Osteocyte (in vitro differentiated cells): ENCODE data around the gene REEP6. TPM values are rescaled to one million over a fixed set of nuclear protein-coding genes. Genes with fewer than 3 reads are reported as not detected.

Source experiments
- DNase-seq: peaks from one replicate; pipeline ENCODE4 v3.0.0; 2021; ENCODE audit warnings: mixed read lengths; ENCODE audit not compliant: unreplicated experiment; ENCODE audit errors: extremely low spot score
- H3K27ac Mint-ChIP-seq: one replicate; pipeline ENCODE4 v1.8.0; 2021; ENCODE audit warnings: mild to moderate bottlenecking, mixed read lengths; ENCODE audit not compliant: unreplicated experiment
- H3K27me3 Mint-ChIP-seq: one replicate; pipeline ENCODE4 v1.8.0; 2021; ENCODE audit warnings: mixed read lengths; ENCODE audit not compliant: unreplicated experiment
- H3K36me3 Mint-ChIP-seq: one replicate; pipeline ENCODE4 v1.8.0; 2021; ENCODE audit warnings: mixed read lengths; ENCODE audit not compliant: unreplicated experiment
- H3K4me1 Mint-ChIP-seq: one replicate; pipeline ENCODE4 v1.8.0; 2021; ENCODE audit warnings: mixed read lengths; ENCODE audit not compliant: unreplicated experiment
- H3K4me3 Mint-ChIP-seq: one replicate; pipeline ENCODE4 v1.8.0; 2021; ENCODE audit warnings: mild to moderate bottlenecking, moderate library complexity, mixed read lengths; ENCODE audit not compliant: unreplicated experiment
- H3K9me3 Mint-ChIP-seq: one replicate; pipeline ENCODE4 v1.8.0; 2021; ENCODE audit warnings: mixed read lengths; ENCODE audit not compliant: unreplicated experiment
- total RNA-seq: library from RNA; stranded (reverse); gene quantifications from 2 replicates; pipeline ENCODE4 v1.2.1, GENCODE V29; 2021
- TF ChIP-seq, protein P1 (sequence below): fragments of 200-600 bp; sonication (generic); IDR thresholded peaks from 2 replicates; pipeline ENCODE4 v1.5.0; 2021; ENCODE audit warnings: antibody characterized with exemption, mild to moderate bottlenecking, moderate library complexity

Gene REEP6
- total RNA-seq, 1 donor from 2014 or later, result 4.1 TPM

DNA sequence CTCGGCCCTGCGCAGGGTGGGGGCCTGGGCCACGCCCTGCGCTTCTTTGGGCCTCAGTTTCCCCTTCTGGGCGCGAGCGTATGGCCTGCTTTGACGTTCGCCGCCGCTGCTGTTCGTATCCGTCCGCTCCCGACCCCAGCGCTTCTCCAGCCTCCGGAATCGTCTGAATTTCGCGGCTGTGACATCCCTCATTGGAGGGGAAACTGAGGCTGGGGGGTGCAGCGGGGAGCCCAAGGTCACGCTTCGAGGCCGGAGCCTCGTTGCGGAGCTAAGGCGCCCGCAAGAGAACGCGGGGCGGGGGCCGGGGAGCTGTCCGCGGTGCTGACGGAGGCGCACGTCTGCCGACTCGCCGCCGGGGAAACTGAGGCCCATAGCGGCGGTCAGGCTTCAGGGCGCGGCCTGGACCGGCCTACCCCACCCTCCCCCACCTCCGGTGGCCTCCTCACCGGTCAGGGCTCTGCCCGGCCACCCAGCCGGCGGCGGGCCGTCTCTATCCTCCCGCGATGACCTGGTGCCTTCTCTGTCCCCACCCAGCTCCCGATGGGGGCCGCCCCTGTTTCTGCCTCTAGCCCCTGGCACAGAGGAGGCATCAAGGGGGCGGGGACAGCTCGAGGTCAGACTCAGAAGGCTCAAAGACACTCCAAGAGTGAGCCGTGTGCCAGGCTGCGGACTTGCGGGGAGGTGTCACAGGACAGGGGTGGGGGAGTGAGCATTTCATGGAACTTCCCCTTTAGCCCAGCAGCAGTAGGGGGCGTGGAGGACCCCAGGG, 44.1 kb upstream of the REEP6 start:
- no peak overlapping the region for H3K27ac Mint-ChIP-seq
- peaks cover 34% of the 10 kb centered on the region for H3K27me3 Mint-ChIP-seq
- TF ChIP-seq, protein P1, sequence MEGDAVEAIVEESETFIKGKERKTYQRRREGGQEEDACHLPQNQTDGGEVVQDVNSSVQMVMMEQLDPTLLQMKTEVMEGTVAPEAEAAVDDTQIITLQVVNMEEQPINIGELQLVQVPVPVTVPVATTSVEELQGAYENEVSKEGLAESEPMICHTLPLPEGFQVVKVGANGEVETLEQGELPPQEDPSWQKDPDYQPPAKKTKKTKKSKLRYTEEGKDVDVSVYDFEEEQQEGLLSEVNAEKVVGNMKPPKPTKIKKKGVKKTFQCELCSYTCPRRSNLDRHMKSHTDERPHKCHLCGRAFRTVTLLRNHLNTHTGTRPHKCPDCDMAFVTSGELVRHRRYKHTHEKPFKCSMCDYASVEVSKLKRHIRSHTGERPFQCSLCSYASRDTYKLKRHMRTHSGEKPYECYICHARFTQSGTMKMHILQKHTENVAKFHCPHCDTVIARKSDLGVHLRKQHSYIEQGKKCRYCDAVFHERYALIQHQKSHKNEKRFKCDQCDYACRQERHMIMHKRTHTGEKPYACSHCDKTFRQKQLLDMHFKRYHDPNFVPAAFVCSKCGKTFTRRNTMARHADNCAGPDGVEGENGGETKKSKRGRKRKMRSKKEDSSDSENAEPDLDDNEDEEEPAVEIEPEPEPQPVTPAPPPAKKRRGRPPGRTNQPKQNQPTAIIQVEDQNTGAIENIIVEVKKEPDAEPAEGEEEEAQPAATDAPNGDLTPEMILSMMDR, result no peak
- no peak for DNase-seq
- peaks cover 28% of the 10 kb centered on the region for H3K4me1 Mint-ChIP-seq
- no peaks in the 10 kb centered on the region for H3K9me3 Mint-ChIP-seq
- H3K36me3 Mint-ChIP-seq, result peaks cover 5% of the 10 kb centered on the region
- H3K4me3 Mint-ChIP-seq, result peak overlapping the region; percentile 40

DNA sequence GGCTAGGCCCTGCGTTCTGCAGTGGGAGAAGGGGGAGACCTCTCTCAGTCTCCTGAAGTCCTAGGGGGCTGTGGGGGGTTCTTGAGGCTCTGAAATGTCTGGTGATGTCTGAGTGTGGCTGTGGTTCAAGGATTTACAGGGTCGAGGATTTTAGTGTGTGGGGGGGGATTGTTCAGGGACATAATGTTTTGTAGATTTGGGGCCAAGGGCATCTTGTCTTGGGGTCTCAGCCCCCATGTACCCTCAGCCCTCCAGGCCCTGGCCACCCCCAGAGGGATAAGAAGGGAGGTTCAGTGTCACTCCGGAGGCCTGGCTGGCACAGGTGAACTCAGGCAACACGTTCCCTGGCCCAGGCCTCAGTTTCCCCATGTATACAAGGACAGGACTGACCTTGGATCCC, 43.5 kb upstream of the REEP6 start:
- TF ChIP-seq, protein P1, result no peak
- no peaks in the 10 kb centered on the region for H3K36me3 Mint-ChIP-seq
- H3K4me3 Mint-ChIP-seq, result peak overlapping the region; percentile 40
- no peak overlapping the region for H3K27ac Mint-ChIP-seq
- no peak for DNase-seq
- peaks cover 25% of the 10 kb centered on the region for H3K4me1 Mint-ChIP-seq
- peaks cover 36% of the 10 kb centered on the region for H3K27me3 Mint-ChIP-seq
- H3K9me3 Mint-ChIP-seq, result no peaks in the 10 kb centered on the region

DNA sequence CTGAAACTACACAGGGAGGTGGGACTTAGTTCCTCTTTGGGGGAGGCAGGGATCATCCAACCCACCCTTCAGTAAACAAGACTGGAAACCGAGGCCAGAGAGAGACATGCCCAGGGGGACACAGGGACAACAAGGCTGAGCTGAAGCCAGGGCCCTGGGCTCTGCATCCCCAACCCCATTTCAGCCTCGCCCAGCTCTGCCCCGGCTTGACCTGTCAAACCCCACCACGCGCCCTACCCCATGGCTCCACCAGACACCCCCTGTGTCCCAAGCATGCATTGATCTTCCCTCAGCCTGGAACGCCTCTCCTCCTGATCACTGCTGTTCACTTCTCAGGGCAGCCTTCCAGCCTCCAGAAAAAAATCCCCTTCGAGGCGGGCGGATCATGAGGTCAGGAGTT, 43.0 kb upstream of the REEP6 start:
- no peak for DNase-seq
- TF ChIP-seq, protein P1, result no peak
- H3K27me3 Mint-ChIP-seq, result peaks cover 38% of the 10 kb centered on the region
- H3K27ac Mint-ChIP-seq, result no peak overlapping the region
- no peaks in the 10 kb centered on the region for H3K9me3 Mint-ChIP-seq
- no peak overlapping the region for H3K4me3 Mint-ChIP-seq
- peaks cover 26% of the 10 kb centered on the region for H3K4me1 Mint-ChIP-seq
- no peaks in the 10 kb centered on the region for H3K36me3 Mint-ChIP-seq

DNA sequence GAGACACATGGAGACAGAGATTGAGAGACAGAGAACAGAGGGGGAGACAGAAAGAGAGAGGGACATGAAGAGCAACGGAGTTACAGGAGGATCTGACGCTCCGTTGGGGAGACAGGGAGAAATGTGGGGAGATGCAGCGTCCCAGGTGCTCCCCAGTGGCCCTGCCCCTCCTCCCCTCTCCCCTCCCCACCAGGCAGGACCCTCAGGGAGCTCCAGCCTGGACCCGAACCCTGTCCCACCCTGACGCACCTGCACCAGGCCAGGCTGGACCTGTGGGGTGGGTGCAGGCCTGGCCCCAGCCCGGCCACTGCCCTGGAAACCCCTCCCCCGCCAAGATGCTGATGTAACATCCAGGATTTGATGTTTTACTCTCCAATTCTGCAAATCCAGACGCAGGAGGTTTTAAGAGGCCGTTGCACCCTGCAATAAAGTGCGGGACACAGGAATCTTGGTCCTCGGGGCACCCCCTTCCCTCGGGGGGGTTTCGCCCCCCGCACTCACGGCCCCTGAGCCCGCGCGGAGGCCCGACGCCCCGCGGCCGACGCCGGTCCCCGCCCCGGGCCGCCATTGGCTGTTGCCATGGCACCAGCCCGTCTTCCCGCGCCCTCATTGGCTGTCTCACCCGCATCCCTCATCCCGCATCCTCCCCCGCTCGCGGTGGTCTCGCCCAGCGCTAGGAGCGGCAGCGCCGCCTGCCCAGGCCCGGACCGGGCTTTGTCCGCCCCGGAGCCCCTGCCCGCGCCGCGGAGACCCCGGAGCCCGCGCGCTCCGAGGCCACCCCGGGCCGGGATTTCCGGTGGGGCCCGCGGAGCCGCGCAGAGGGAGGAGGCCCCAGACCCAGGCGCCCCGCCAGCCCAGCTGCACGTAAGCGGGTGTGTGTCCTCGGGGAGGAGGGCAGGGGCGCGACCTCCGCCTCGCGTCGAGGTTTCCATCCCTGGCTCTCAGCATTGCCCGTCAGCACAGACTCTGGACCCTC, 41.2 kb upstream of the REEP6 start, which contains the start of gene APC2:
Gene APC2 (plus strand): TSS at position 655 of the 976 bp plus-strand sequence. CDS start 2,881 bp downstream, outside the sequence.
- no peaks in the 10 kb centered on the region for H3K36me3 Mint-ChIP-seq
- peaks cover 21% of the 10 kb centered on the region for H3K4me1 Mint-ChIP-seq
- TF ChIP-seq, protein P1, result no peak
- no peak for DNase-seq
- no peaks in the 10 kb centered on the region for H3K9me3 Mint-ChIP-seq
- peaks cover 43% of the 10 kb centered on the region for H3K27me3 Mint-ChIP-seq
- H3K4me3 Mint-ChIP-seq, result peak within 1 kb of the TSS; percentile 47
- H3K27ac Mint-ChIP-seq, result no peak within 1 kb of the TSS
